ENCODE data around the gene SLC35F4. TPM values are rescaled to one million over a fixed set of nuclear protein-coding genes. Genes with fewer than 3 reads are reported as not detected.

The SLC35F4 gene
- total RNA-seq, 1 experiment from 2014 or later, result not detected

GRCh38 chr14:57854571-57854970 lies 11.3 kb downstream of the SLC35F4 start:
- Histone ChIP-seq H3K79me2 (ENCODE audit: insufficient read depth, low read length) (no peaks in the 10 kb centered on the region), H2AFZ (ENCODE audit: low read depth, low read length, poor library complexity, severe bottlenecking) (no peak overlapping the region), H3K9me2 (ENCODE audit: insufficient read depth) (no peaks in the 10 kb centered on the region), H4K20me1 (ENCODE audit: insufficient read depth) (no peaks in the 10 kb centered on the region), H3K27me3 (ENCODE audit: insufficient read depth, low read length) (no peaks in the 10 kb centered on the region), H3K36me3 (ENCODE audit: control insufficient read depth in 1 of 2, insufficient read depth in 2 of 2, low read length in 2 of 2) (no peaks in the 10 kb centered on the region), H3K4me3 (replicated peaks in 1 of 2; ENCODE audit: low read depth in 1 of 2, low read length in 2 of 2) (no peak overlapping the region), H3K4me1 (ENCODE audit: control insufficient read depth in 1 of 2, insufficient read depth in 2 of 2, low read length in 2 of 2) (no peaks in the 10 kb centered on the region), H3K9me3 (ENCODE audit: control insufficient read depth in 1 of 2, insufficient read depth in 1 of 2, low read depth in 1 of 2, low read length in 2 of 2) (no peaks in the 10 kb centered on the region), H3K9ac (ENCODE audit: low read length) (no peak overlapping the region), H3K27ac (ENCODE audit: low read depth, low read length) (no peak overlapping the region), H3K4me2 (ENCODE audit: low read length) (no peak overlapping the region)
- CTCF ChIA-PET, result no interaction called here
- TF ChIP-seq, protein P1, sequence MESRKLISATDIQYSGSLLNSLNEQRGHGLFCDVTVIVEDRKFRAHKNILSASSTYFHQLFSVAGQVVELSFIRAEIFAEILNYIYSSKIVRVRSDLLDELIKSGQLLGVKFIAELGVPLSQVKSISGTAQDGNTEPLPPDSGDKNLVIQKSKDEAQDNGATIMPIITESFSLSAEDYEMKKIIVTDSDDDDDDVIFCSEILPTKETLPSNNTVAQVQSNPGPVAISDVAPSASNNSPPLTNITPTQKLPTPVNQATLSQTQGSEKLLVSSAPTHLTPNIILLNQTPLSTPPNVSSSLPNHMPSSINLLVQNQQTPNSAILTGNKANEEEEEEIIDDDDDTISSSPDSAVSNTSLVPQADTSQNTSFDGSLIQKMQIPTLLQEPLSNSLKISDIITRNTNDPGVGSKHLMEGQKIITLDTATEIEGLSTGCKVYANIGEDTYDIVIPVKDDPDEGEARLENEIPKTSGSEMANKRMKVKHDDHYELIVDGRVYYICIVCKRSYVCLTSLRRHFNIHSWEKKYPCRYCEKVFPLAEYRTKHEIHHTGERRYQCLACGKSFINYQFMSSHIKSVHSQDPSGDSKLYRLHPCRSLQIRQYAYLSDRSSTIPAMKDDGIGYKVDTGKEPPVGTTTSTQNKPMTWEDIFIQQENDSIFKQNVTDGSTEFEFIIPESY (IDR thresholded peaks at IDR 0.05; ENCODE audit: extremely low read depth, insufficient replicate concordance, low read length), result no peak
- TF ChIP-seq FOSL1 (IDR thresholded peaks at IDR 0.05; ENCODE audit: low read depth), result no peak
- TF ChIP-seq YY1 (IDR thresholded peaks at IDR 0.05; ENCODE audit: extremely low read depth, insufficient replicate concordance, low read depth, low read length), result no peak
- no peak for TF ChIP-seq RAD21 (IDR thresholded peaks at IDR 0.05; ENCODE audit: low read depth)
- no peak for TF ChIP-seq POLR2AphosphoS5 (IDR thresholded peaks at IDR 0.05; ENCODE audit: low read depth, low read length)
- TF ChIP-seq JUND (IDR thresholded peaks at IDR 0.05), result no peak
- no peak for ATAC-seq
- intact Hi-C loops (cut with micrococcal nuclease), result no loop called here
- RAD21 ChIA-PET (ENCODE audit: low non-redundant PET in 1 of 2, low total read pairs in 2 of 2, uncharacterized antibody in 2 of 2, unreplicated experiment in 2 of 2), result no interaction called here
- no TSS peak for BruUV-seq (replicated peaks)
- DNase-seq (ENCODE audit: low read depth, low spot score), result no peak
- POLR2A ChIA-PET, result no interaction called here

DNA sequence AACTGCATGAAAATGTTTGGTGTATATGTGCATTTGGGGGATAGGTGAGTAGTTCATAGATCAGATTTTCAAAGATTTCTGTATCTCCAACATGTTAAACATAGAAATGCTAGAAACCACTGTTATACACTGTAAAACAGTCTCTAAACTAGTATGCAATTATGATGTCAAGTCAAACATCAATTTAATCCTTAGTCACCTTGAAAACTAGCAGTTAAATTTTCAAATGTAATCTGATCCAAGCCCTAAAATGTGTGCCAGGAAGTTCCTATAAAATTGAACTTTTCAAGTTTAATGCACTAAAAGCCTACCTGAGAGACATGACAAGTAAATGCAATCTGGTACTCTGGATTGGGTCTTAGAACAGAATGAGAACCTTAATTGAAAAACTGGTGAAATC lies 14.5 kb downstream of the SLC35F4 start:
- no peak overlapping the region for H3K4me2 ChIP-seq (ENCODE audit: low read length)
- ChIA-PET CTCF (no interaction called here), POLR2A (no interaction called here), RAD21 (ENCODE audit: low non-redundant PET in 1 of 2, low total read pairs in 2 of 2, uncharacterized antibody in 2 of 2, unreplicated experiment in 2 of 2) (no interaction called here)
- DNase-seq (ENCODE audit: low read depth, low spot score) (no peak), ATAC-seq (no peak)
- TF ChIP-seq, protein P2, sequence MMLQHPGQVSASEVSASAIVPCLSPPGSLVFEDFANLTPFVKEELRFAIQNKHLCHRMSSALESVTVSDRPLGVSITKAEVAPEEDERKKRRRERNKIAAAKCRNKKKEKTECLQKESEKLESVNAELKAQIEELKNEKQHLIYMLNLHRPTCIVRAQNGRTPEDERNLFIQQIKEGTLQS (IDR thresholded peaks at IDR 0.05), result no peak
- no peak for TF ChIP-seq POLR2A (IDR thresholded peaks at IDR 0.05; ENCODE audit: borderline replicate concordance, extremely low read depth, insufficient read depth, insufficient read length)
- TF ChIP-seq RAD21 (IDR thresholded peaks at IDR 0.05; ENCODE audit: low read depth), result no peak
- no peak for TF ChIP-seq FOSL1 (IDR thresholded peaks at IDR 0.05; ENCODE audit: low read depth)
- TF ChIP-seq, protein P3, sequence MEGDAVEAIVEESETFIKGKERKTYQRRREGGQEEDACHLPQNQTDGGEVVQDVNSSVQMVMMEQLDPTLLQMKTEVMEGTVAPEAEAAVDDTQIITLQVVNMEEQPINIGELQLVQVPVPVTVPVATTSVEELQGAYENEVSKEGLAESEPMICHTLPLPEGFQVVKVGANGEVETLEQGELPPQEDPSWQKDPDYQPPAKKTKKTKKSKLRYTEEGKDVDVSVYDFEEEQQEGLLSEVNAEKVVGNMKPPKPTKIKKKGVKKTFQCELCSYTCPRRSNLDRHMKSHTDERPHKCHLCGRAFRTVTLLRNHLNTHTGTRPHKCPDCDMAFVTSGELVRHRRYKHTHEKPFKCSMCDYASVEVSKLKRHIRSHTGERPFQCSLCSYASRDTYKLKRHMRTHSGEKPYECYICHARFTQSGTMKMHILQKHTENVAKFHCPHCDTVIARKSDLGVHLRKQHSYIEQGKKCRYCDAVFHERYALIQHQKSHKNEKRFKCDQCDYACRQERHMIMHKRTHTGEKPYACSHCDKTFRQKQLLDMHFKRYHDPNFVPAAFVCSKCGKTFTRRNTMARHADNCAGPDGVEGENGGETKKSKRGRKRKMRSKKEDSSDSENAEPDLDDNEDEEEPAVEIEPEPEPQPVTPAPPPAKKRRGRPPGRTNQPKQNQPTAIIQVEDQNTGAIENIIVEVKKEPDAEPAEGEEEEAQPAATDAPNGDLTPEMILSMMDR (IDR thresholded peaks at IDR 0.05 in 2 of 3, conservative IDR thresholded peaks at IDR 0.05 in 1 of 3; ENCODE audit: borderline replicate concordance in 1 of 3, insufficient read depth in 1 of 3, low read depth in 2 of 3, low read length in 2 of 3), result no peak
- no peak for TF ChIP-seq SP1 (IDR thresholded peaks at IDR 0.05; ENCODE audit: low read depth)
- no peak for TF ChIP-seq CBX3 (IDR thresholded peaks at IDR 0.05; ENCODE audit: low read depth)
- TF ChIP-seq JUND (IDR thresholded peaks at IDR 0.05), result no peak
- TF ChIP-seq SIN3A (IDR thresholded peaks at IDR 0.05; ENCODE audit: low read depth), result no peak
- no peak for TF ChIP-seq POLR2AphosphoS5 (IDR thresholded peaks at IDR 0.05; ENCODE audit: low read depth, low read length)
- TF ChIP-seq YY1 (IDR thresholded peaks at IDR 0.05; ENCODE audit: extremely low read depth, insufficient replicate concordance, low read depth, low read length), result no peak
- no peak overlapping the region for H2AFZ ChIP-seq (ENCODE audit: low read depth, low read length, poor library complexity, severe bottlenecking)
- no peak overlapping the region for H3K4me3 ChIP-seq (replicated peaks in 1 of 2; ENCODE audit: low read depth in 1 of 2, low read length in 2 of 2)
- no peaks in the 10 kb centered on the region for H4K20me1 ChIP-seq (ENCODE audit: insufficient read depth)
- BruUV-seq (replicated peaks), result no TSS peak
- no peaks in the 10 kb centered on the region for H3K4me1 ChIP-seq (ENCODE audit: control insufficient read depth in 1 of 2, insufficient read depth in 2 of 2, low read length in 2 of 2)
- no peak overlapping the region for H3K9ac ChIP-seq (ENCODE audit: low read length)
- H3K36me3 ChIP-seq (ENCODE audit: control insufficient read depth in 1 of 2, insufficient read depth in 2 of 2, low read length in 2 of 2), result no peaks in the 10 kb centered on the region
- H3K9me3 ChIP-seq (ENCODE audit: control insufficient read depth in 1 of 2, insufficient read depth in 1 of 2, low read depth in 1 of 2, low read length in 2 of 2), result no peaks in the 10 kb centered on the region
- H3K79me2 ChIP-seq (ENCODE audit: insufficient read depth, low read length), result no peaks in the 10 kb centered on the region
- no peaks in the 10 kb centered on the region for H3K27me3 ChIP-seq (ENCODE audit: insufficient read depth, low read length)
- H3K27ac ChIP-seq (ENCODE audit: low read depth, low read length), result no peak overlapping the region
- intact Hi-C loops (cut with micrococcal nuclease), result no loop called here
- no peaks in the 10 kb centered on the region for H3K9me2 ChIP-seq (ENCODE audit: insufficient read depth)
